Measurements from ENCODE around the gene SENP1. TPM values are rescaled to one million over a fixed set of nuclear protein-coding genes. Genes with fewer than 3 reads are reported as not detected.

SENP1 gene
- total and polyA plus RNA-seq, 2 experiments from 2014 or later = 8.6 to 27.7 TPM

GRCh38 chr12:48105321-48105866, 485 bp downstream of the SENP1 start:
- Histone ChIP-seq H3K79me2 (replicated peaks; ENCODE audit: insufficient read depth) (peaks cover 49% of the 10 kb centered on the region), H3K27me3 (ENCODE audit: insufficient read depth) (peaks cover 20% of the 10 kb centered on the region), H3K4me3 (peak overlapping the region; percentile 81), H3K27ac (ENCODE audit: low read depth) (peak overlapping the region; percentile 100), H3K4me2 (peak overlapping the region; percentile 95), H3K9me2 (ENCODE audit: insufficient read depth) (no peaks in the 10 kb centered on the region), H3K4me1 (ENCODE audit: insufficient read depth) (peaks cover 17% of the 10 kb centered on the region), H3K36me3 (ENCODE audit: insufficient read depth) (no peaks in the 10 kb centered on the region), H4K20me1 (replicated peaks; ENCODE audit: insufficient read depth) (no peaks in the 10 kb centered on the region), H3F3A (replicated peaks; ENCODE audit: low read depth) (peaks cover 15% of the 10 kb centered on the region), H2AFZ (peak overlapping the region; percentile 91)
- DNase-seq (ENCODE audit: low spot score) (peak; percentile 19), ATAC-seq (peak; percentile 6; the same call in 2 of the 3 replicates)
- H3K27ac Mint-ChIP-seq = peak overlapping the region; percentile 96
- peaks cover 4% of the 10 kb centered on the region for H3K27me3 Mint-ChIP-seq (ENCODE audit: insufficient read depth, low read depth, poor library complexity)
- H3K36me3 Mint-ChIP-seq (ENCODE audit: low read depth) = peaks cover 3% of the 10 kb centered on the region; the same call in 1 of the 3 replicates
- peak overlapping the region; percentile 95 for H3K4me3 Mint-ChIP-seq
- no peaks in the 10 kb centered on the region for H3K9me3 Mint-ChIP-seq
- TF ChIP-seq REST (IDR thresholded peaks at IDR 0.05; ENCODE audit: unreplicated experiment) = no peak
- no peak for TF ChIP-seq STAT1 (IDR thresholded peaks at IDR 0.05; ENCODE audit: unreplicated experiment)
- no peak for TF ChIP-seq ETS1 (IDR thresholded peaks at IDR 0.05)
- TF ChIP-seq CREB1 (CRISPR knock-in tag; IDR thresholded peaks at IDR 0.05; ENCODE audit: low read depth) = no peak
- TF ChIP-seq ZNF462 (CRISPR knock-in tag; IDR thresholded peaks at IDR 0.05) = no peak
- TF ChIP-seq EZH2 (IDR thresholded peaks at IDR 0.05; ENCODE audit: low read depth, unreplicated experiment) = no peak
- TF ChIP-seq JUNB (IDR thresholded peaks at IDR 0.05; ENCODE audit: unreplicated experiment) = no peak
- TF ChIP-seq ZNF114 (CRISPR knock-in tag; IDR thresholded peaks at IDR 0.05) = no peak
- no peak for TF ChIP-seq CTCF (conservative IDR thresholded peaks at IDR 0.05; ENCODE audit: low read depth in 2 of 2)
- TF ChIP-seq NANOG (IDR thresholded peaks at IDR 0.05; ENCODE audit: borderline replicate concordance) = no peak
- no peak for TF ChIP-seq POLR2AphosphoS5 (IDR thresholded peaks at IDR 0.05; ENCODE audit: low read depth)
- no peak for TF ChIP-seq EZH2phosphoT487 (IDR thresholded peaks at IDR 0.05; ENCODE audit: unreplicated experiment)
- TF ChIP-seq ZNF331 (CRISPR knock-in tag; IDR thresholded peaks at IDR 0.05; ENCODE audit: low read depth) = no peak
- peaks cover 19% of the 10 kb centered on the region for H3K4me1 Mint-ChIP-seq
